Nephron progenitor cell (in vitro differentiated cells): Measurements from ENCODE around the gene SHISA8.
A peak's percentile ranks its signal among the peaks of the same experiment; 100 is the strongest.

ENCODE experiments used
- DNase-seq: peaks from one replicate; pipeline ENCODE4 v3.0.0; 2021
- H3K27ac Mint-ChIP-seq: 2 replicates; pipeline ENCODE4 v1.8.0; 2021; ENCODE audit warnings: mild to moderate bottlenecking, moderate library complexity, mixed read lengths
- H3K27me3 Mint-ChIP-seq: 2 replicates; pipeline ENCODE4 v1.8.0; 2021; ENCODE audit warnings: mild to moderate bottlenecking, low read depth, mixed read lengths; ENCODE audit not compliant: poor library complexity
- H3K36me3 Mint-ChIP-seq: 2 replicates; pipeline ENCODE4 v1.8.0; 2021; ENCODE audit warnings: low read depth, mixed read lengths
- H3K4me1 Mint-ChIP-seq: 2 replicates; pipeline ENCODE4 v1.8.0; 2021; ENCODE audit warnings: mixed read lengths
- H3K4me3 Mint-ChIP-seq: 2 replicates; pipeline ENCODE4 v1.8.0; 2021; ENCODE audit warnings: mild to moderate bottlenecking, moderate library complexity, mixed read lengths
- H3K9me3 Mint-ChIP-seq: 2 replicates; pipeline ENCODE4 v1.8.0; 2021; ENCODE audit warnings: mild to moderate bottlenecking, moderate library complexity, mixed read lengths
- TF ChIP-seq, protein P1 (sequence below): fragments of 200-600 bp; sonication (generic); IDR thresholded peaks from 2 replicates; pipeline ENCODE4 v1.5.0; 2021; ENCODE audit warnings: antibody characterized with exemption

Gene SHISA8

DNA sequence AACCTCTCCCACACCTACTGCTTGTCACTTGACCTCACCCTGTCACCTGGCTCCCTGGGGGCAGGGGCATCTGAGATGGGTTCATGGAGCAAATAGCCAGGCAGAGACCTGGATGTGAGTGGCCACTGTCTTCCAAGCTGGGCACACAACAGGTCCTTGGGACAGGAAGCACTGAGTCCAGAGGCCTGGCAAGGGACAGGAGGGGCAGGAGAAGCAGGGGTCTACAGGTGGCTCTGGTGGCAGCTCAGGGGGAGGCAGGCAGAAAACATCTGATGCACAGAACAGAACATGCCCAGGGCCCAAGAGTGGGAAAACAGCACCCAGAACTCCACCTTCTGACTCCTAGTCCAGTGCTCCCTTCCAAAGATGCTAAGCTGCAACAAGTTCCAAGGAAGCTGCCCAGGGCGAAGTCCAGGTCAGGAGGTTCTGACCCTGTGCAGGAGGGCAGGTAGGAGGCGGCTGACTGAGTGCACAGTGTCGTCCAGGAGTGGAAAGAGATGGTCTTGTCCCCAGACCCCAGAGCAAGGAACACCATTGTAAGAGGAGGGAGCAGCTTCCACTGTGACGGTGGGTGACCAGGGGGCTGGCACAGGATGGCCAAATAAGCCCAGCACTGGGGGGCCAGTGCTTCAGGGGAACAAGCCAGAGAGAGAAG lies 8.2 kb upstream of the SHISA8 start:
- DNase-seq = no peak
- H3K27me3 Mint-ChIP-seq = peaks cover 90% of the 10 kb centered on the region
- peaks cover 11% of the 10 kb centered on the region for H3K4me1 Mint-ChIP-seq
- H3K9me3 Mint-ChIP-seq = no peaks in the 10 kb centered on the region
- H3K27ac Mint-ChIP-seq = no peak overlapping the region
- no peak overlapping the region for H3K4me3 Mint-ChIP-seq
- H3K36me3 Mint-ChIP-seq = peaks cover 4% of the 10 kb centered on the region
- TF ChIP-seq, protein P1, sequence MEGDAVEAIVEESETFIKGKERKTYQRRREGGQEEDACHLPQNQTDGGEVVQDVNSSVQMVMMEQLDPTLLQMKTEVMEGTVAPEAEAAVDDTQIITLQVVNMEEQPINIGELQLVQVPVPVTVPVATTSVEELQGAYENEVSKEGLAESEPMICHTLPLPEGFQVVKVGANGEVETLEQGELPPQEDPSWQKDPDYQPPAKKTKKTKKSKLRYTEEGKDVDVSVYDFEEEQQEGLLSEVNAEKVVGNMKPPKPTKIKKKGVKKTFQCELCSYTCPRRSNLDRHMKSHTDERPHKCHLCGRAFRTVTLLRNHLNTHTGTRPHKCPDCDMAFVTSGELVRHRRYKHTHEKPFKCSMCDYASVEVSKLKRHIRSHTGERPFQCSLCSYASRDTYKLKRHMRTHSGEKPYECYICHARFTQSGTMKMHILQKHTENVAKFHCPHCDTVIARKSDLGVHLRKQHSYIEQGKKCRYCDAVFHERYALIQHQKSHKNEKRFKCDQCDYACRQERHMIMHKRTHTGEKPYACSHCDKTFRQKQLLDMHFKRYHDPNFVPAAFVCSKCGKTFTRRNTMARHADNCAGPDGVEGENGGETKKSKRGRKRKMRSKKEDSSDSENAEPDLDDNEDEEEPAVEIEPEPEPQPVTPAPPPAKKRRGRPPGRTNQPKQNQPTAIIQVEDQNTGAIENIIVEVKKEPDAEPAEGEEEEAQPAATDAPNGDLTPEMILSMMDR = no peak

DNA sequence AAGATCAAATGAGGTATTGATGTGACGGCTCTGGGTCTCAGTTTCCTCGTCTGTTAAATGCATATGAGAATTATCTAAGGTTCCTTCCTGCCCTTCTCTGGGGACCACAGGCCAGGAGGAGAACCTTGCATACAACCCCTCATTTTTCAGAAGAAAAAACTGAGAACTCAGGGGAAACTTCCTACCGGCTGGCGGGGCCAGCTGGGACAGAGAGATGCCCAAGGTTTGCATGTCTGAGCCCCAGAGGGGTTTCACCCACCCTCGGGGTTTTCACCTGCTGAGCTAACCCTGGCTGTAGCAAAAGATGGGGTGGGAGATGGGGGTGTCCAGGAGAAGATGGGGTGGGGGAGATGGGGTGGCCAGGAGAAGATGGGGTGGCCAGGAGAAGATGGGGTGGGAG lies 7.5 kb upstream of the SHISA8 start:
- no peak overlapping the region for H3K4me3 Mint-ChIP-seq
- peaks cover 5% of the 10 kb centered on the region for H3K4me1 Mint-ChIP-seq
- no peaks in the 10 kb centered on the region for H3K9me3 Mint-ChIP-seq
- no peak overlapping the region for H3K27ac Mint-ChIP-seq
- TF ChIP-seq, protein P1 = no peak
- H3K27me3 Mint-ChIP-seq = peaks cover 90% of the 10 kb centered on the region
- H3K36me3 Mint-ChIP-seq = peaks cover 4% of the 10 kb centered on the region
- DNase-seq = no peak

DNA sequence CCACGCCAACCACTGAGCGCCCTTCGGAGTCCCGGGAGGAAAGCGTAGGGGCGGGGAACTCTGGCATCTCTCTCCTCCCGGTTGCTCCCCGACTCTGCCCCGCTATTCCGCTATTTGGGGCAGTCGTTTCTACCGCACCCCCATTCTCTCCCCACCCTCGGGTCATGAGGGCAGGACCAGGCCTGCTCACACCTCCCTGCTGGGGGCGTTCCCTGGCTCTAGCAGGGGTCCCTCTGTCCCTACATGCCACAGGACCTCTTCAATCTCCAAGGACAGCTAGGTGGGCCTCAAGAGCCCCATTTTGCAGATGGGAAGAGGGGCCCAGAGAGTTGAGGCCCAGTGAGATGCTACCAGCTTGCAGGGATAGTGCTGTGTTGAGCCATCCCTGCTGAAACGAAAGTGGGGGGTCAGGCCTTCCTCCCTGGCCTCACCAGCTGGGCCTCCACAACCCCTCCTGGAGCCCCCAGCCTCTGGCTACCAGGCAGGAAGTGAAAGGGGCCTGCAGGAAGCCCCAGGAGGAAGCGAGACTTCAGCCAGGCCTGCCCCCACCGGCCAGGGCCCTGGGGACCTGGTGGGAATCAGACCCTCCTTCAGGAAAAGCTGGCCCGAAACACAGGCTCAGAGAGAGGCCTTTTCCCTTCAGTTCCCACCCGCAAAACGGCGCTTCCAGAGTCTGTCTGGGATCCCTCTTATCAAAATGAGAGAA lies 5.5 kb upstream of the SHISA8 start:
- Mint-ChIP-seq H3K9me3 (no peaks in the 10 kb centered on the region), H3K27ac (no peak overlapping the region), H3K36me3 (peaks cover 4% of the 10 kb centered on the region), H3K27me3 (peaks cover 96% of the 10 kb centered on the region), H3K4me3 (peak overlapping the region; percentile 52), H3K4me1 (peaks cover 22% of the 10 kb centered on the region)
- no peak for DNase-seq
- TF ChIP-seq, protein P1 = no peak

DNA sequence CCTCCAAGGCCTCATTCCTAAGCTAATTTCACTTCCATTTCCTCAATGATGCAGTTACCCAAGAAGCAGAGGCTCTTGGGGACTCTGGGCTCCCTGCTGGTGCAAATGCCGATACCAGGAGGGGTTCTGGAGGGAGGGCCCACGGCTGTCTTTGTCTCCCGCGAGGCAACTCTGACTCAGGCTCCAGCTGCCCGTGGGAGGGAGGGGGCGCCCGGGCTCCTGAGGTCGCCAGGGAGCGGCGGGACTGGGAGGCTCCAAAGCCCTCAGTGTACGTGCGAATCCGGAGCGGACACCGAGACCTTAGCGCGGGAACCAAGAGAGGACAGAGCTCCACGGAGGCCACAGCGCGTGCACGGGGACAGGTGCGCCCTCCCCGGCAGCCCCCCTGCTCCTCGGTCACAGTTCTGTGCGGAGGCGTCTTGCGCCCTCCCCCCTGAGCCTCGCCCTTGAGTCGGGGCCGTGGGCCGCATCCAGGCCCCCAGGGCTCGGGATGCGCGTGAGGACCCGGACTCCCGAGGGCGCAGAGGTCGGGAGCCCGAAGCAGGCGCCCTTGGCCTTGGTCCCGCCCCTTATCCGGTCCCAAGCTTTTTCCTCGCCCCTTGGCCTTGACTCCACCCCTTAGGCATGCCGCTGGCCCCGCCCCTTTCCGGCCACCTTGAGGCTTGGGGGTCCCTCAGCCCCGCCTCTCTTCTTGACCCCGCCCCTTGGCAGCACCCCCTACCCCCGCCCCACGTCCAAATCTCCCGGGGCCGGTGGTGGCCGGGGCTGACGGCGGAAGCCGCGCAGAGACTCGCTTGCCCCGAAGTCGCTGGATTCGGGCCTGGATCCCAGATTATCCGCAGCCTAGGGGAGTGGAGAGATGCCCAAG lies 4.7 kb upstream of the SHISA8 start:
- no peaks in the 10 kb centered on the region for H3K9me3 Mint-ChIP-seq
- TF ChIP-seq, protein P1 = no peak
- H3K27me3 Mint-ChIP-seq = peaks cover 92% of the 10 kb centered on the region
- DNase-seq = peak; percentile 90
- H3K4me3 Mint-ChIP-seq = peak overlapping the region; percentile 57
- H3K27ac Mint-ChIP-seq = no peak overlapping the region
- H3K4me1 Mint-ChIP-seq = peaks cover 17% of the 10 kb centered on the region
- H3K36me3 Mint-ChIP-seq = no peaks in the 10 kb centered on the region

DNA sequence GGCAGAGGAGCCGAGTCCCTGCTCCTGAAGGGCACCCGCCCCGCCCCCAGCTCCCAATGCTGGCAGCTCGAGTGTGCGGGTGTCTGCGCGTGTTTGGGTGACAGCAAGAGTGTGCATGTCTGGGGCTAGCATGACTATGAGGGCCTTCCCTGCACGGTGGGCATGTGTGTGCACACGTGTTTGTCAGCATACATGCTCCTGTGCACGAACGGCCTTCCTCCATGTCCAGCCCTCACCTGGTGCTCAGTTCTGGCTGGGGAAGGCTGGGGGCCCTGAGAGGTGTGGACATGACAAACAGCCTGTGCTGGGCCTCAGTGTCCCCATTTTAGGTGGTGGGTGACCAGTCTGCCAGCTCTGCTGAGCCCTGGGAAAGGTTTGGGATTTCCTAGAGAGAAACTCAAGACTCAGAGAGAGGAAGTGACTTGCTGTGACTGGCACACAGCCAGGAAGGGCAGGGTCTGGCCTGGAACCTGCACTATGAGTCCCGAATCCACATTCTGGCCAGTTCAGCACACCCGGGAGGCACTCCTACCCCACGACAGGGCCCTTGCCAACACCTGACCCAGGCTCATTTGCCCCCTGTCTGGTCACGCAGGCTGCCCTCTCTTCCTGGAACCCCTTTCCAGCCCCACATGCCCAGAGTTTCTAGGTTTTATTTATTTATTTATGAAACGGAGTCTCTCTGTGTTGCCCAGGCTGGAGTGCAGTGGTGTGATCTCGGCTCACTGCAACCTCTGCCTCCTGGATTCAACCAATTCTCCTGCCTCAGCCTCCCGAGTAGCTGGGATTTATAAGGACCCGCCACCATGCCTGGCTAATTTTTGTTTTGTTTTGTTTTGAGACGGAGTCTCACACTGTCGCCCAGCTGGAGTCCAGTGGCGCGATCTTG lies 3.3 kb upstream of the SHISA8 start:
- peaks cover 86% of the 10 kb centered on the region for H3K27me3 Mint-ChIP-seq
- peak overlapping the region; percentile 30 for H3K4me3 Mint-ChIP-seq
- H3K36me3 Mint-ChIP-seq = no peaks in the 10 kb centered on the region
- no peaks in the 10 kb centered on the region for H3K9me3 Mint-ChIP-seq
- H3K4me1 Mint-ChIP-seq = peaks cover 21% of the 10 kb centered on the region
- no peak overlapping the region for H3K27ac Mint-ChIP-seq
- DNase-seq = no peak
- TF ChIP-seq, protein P1 = no peak
